DOHH2 (cell line): ENCODE measurements around the gene AFAP1L1.

ENCODE experiments used
- H3F3A ChIP-seq: fragments of 200-600 bp; sonication (generic), shearing (Covaris generic); 2 replicates; pipeline ENCODE4 v1.6.0; 2016; ENCODE audit warnings: antibody characterized with exemption, mild to moderate bottlenecking; ENCODE audit not compliant: control insufficient read depth, insufficient read depth
- H3K27ac ChIP-seq: fragments of 200-600 bp; sonication (generic); 2 replicates; pipeline ENCODE4 v1.5.1; 2014; ENCODE audit warnings: low read depth, mild to moderate bottlenecking, low read length, moderate library complexity
- H3K27me3 ChIP-seq: fragments of 200-600 bp; sonication (generic); 2 replicates; pipeline ENCODE4 v1.6.1; 2014; ENCODE audit warnings: mild to moderate bottlenecking, low read length, mixed read lengths; ENCODE audit not compliant: control insufficient read depth
- H3K36me3 ChIP-seq: fragments of 200-600 bp; sonication (generic); 2 replicates; pipeline ENCODE4 v1.6.1; 2014; ENCODE audit warnings: mild to moderate bottlenecking, low read length, moderate library complexity, mixed read lengths; ENCODE audit not compliant: control insufficient read depth
- H3K4me1 ChIP-seq: fragments of 200-600 bp; sonication (generic); 2 replicates; pipeline ENCODE4 v1.6.1; 2014; ENCODE audit warnings: mild to moderate bottlenecking, low read length, mixed read lengths; ENCODE audit not compliant: control insufficient read depth
- H3K4me2 ChIP-seq: fragments of 200-600 bp; sonication (generic); 2 replicates; pipeline ENCODE4 v1.6.0; 2014; ENCODE audit warnings: mild to moderate bottlenecking, low read length, moderate library complexity
- H3K4me3 ChIP-seq: fragments of 200-600 bp; sonication (generic); 2 replicates; pipeline ENCODE4 v1.5.1; 2014; ENCODE audit warnings: mild to moderate bottlenecking, low read length, mixed read lengths
- H3K79me2 ChIP-seq: fragments of 200-600 bp; sonication (generic); 2 replicates; pipeline ENCODE4 v1.6.1; 2014; ENCODE audit warnings: mild to moderate bottlenecking, low read length, mixed read lengths; ENCODE audit not compliant: control insufficient read depth
- H3K9me2 ChIP-seq: fragments of 200-600 bp; sonication (generic); replicated peaks from 2 replicates; pipeline ENCODE4 v1.6.1; 2014; ENCODE audit warnings: mild to moderate bottlenecking, low read length, mixed read lengths; ENCODE audit not compliant: control insufficient read depth
- H3K9me3 ChIP-seq: fragments of 200-600 bp; sonication (generic); 2 replicates; pipeline ENCODE4 v1.6.1; 2014; ENCODE audit warnings: antibody characterized with exemption, low read length, mixed read lengths; ENCODE audit not compliant: control insufficient read depth, insufficient read depth
- H4K20me1 ChIP-seq: fragments of 200-600 bp; sonication (generic); 2 replicates; pipeline ENCODE4 v1.6.0; 2014; ENCODE audit warnings: low read depth, mild to moderate bottlenecking, antibody characterized with exemption, low read length, moderate library complexity; ENCODE audit not compliant: control insufficient read depth, insufficient read depth
- CTCF ChIP-seq: fragments of 200-600 bp; sonication (generic); IDR thresholded peaks from one replicate; pipeline ENCODE4 v1.5.1; 2014; ENCODE audit warnings: antibody characterized with exemption, mild to moderate bottlenecking, low read depth, low read length; ENCODE audit not compliant: poor library complexity, severe bottlenecking
- EZH2phosphoT487 ChIP-seq: fragments of 200-600 bp; sonication (generic); IDR thresholded peaks from 2 replicates; pipeline ENCODE4 v1.6.1; 2017; ENCODE audit warnings: borderline replicate concordance, mild to moderate bottlenecking, antibody characterized with exemption, low read length, moderate library complexity, mixed read lengths

AFAP1L1 gene

GRCh38 chr5:149325894-149326293 lies 54.2 kb downstream of the AFAP1L1 start:
- Histone ChIP-seq H3K4me1 (no peaks in the 10 kb centered on the region), H3K36me3 (no peaks in the 10 kb centered on the region), H3K4me2 (no peak overlapping the region), H3K27ac (no peak overlapping the region), H3F3A (no peaks in the 10 kb centered on the region), H3K9me2 (no peaks in the 10 kb centered on the region; the same call in 1 of the 2 replicates), H3K9me3 (no peaks in the 10 kb centered on the region), H3K4me3 (no peak overlapping the region), H3K79me2 (no peaks in the 10 kb centered on the region), H3K27me3 (no peaks in the 10 kb centered on the region), H4K20me1 (no peaks in the 10 kb centered on the region)
- TF ChIP-seq CTCF, result no peak
- no peak for TF ChIP-seq EZH2phosphoT487

DNA sequence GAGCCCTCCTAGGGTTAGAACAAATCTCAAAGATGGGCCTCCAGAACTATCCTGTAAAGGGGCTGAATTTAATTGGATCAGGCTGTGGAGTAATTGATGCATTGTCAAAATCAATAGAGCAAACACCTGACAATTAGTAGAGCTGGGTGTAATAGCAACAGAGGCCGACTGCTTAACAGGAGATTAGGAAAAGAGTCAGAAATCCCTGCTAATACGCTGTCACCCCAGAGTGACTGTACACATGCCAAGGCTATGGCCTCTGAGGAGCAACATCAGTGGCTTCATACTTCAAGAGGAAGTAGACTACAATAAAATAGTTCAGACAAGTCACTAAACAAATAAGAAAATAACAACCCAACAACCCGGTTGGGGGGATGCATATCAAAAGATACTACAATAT lies 55.0 kb downstream of the AFAP1L1 start:
- no peaks in the 10 kb centered on the region for H3K79me2 ChIP-seq
- no peaks in the 10 kb centered on the region for H3K4me1 ChIP-seq
- H3K9me2 ChIP-seq, result no peaks in the 10 kb centered on the region; the same call in 1 of the 2 replicates
- no peak for TF ChIP-seq EZH2phosphoT487
- TF ChIP-seq CTCF, result no peak
- H3K27ac ChIP-seq, result no peak overlapping the region
- H3K4me3 ChIP-seq, result no peak overlapping the region
- no peaks in the 10 kb centered on the region for H3K27me3 ChIP-seq
- no peak overlapping the region for H3K4me2 ChIP-seq
- H3K9me3 ChIP-seq, result no peaks in the 10 kb centered on the region
- H3K36me3 ChIP-seq, result no peaks in the 10 kb centered on the region
- no peaks in the 10 kb centered on the region for H4K20me1 ChIP-seq
- no peaks in the 10 kb centered on the region for H3F3A ChIP-seq

DNA sequence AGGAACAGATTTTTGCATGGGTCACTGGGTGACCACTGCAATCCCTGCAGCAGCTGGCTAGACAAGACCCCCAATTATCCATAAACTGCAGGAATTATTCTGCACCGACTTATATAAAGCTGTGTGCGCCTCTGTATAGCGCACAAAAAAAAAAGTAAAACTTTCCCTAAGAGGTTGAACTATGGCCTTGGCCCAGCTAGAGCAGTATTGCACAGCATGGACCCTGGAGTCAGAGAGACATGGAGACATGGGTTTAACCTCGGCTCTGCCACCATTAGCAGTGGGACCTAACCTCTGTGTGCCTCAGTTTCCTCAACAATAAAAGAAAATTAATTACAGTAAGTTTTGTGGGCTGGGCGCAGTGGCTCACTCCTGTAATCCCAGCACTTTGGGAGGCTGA lies 56.5 kb downstream of the AFAP1L1 start:
- Histone ChIP-seq H3K36me3 (no peaks in the 10 kb centered on the region), H3K4me3 (no peak overlapping the region), H3F3A (no peaks in the 10 kb centered on the region), H3K9me2 (no peaks in the 10 kb centered on the region; the same call in 1 of the 2 replicates), H3K9me3 (no peaks in the 10 kb centered on the region), H3K27ac (no peak overlapping the region), H3K79me2 (no peaks in the 10 kb centered on the region), H4K20me1 (no peaks in the 10 kb centered on the region), H3K4me2 (no peak overlapping the region), H3K27me3 (no peaks in the 10 kb centered on the region), H3K4me1 (no peaks in the 10 kb centered on the region)
- TF ChIP-seq EZH2phosphoT487 (no peak), CTCF (no peak)
